Measurements from ENCODE around the gene S100A9.
A peak's percentile ranks its signal among the peaks of the same experiment; 100 is the strongest.

S100A9 gene

GRCh38 chr1:153361480-153362109 is 3.9 kb downstream of the S100A9 start:
- no peak for DNase-seq

- DNase-seq = no peak
Measured at GRCh38 chr1:153362187-153362775, 4.6 kb downstream of the S100A9 start.

- no peak for DNase-seq
Measured at GRCh38 chr1:153363641-153364040, 6.0 kb downstream of the S100A9 start.

- peak in 2 of 4 experiments; percentile 32 to 48 for DNase-seq
Measured at GRCh38 chr1:153364156-153364555, 6.5 kb downstream of the S100A9 start.

- DNase-seq = peak; percentile 58 to 79 (median 70)
Measured at GRCh38 chr1:153364766-153365666, 7.4 kb downstream of the S100A9 start.

GRCh38 chr1:153365696-153366095 is 8.0 kb downstream of the S100A9 start:
- DNase-seq = no peak

- no peak for DNase-seq
Measured at GRCh38 chr1:153366261-153366660, 8.6 kb downstream of the S100A9 start.

- peak in 1 of 4 experiments; percentile 56 for DNase-seq
Measured at GRCh38 chr1:153367090-153367489, 9.4 kb downstream of the S100A9 start.

GRCh38 chr1:153368495-153368894 is 10.8 kb downstream of the S100A9 start:
- DNase-seq = peak in 3 of 4 experiments; percentile 20 to 65 (median 55)

- no peak for DNase-seq
Measured at GRCh38 chr1:153370146-153370545, 12.5 kb downstream of the S100A9 start.

GRCh38 chr1:153371231-153371630 is 13.6 kb downstream of the S100A9 start:
- DNase-seq = no peak

GRCh38 chr1:153372571-153372970 is 14.9 kb downstream of the S100A9 start:
- no peak for DNase-seq

- DNase-seq = peak in 3 of 4 experiments; percentile 45 to 71 (median 54)
Measured at GRCh38 chr1:153374071-153374470, 16.4 kb downstream of the S100A9 start.

GRCh38 chr1:153375511-153375910 is 17.9 kb downstream of the S100A9 start, which contains the start of gene S100A12:
Gene S100A12 (minus strand): TSS chr1:153375621. CDS start chr1:153374592, 1,029 bp downstream.
- peak; percentile 41 to 87 (median 78) for DNase-seq

GRCh38 chr1:153379591-153379990 is 21.9 kb downstream of the S100A9 start:
- no peak for DNase-seq

- no peak for DNase-seq
Measured at GRCh38 chr1:153380711-153381110, 23.1 kb downstream of the S100A9 start.

GRCh38 chr1:153384958-153385580 is 27.4 kb downstream of the S100A9 start:
- DNase-seq = peak; percentile 22 to 73 (median 56)

- DNase-seq = peak; percentile 83 to 93 (median 90)
Measured at GRCh38 chr1:153386500-153386901, 28.8 kb downstream of the S100A9 start.

GRCh38 chr1:153387001-153387400 is 29.3 kb downstream of the S100A9 start:
- no peak for DNase-seq

GRCh38 chr1:153387785-153388184 is 30.1 kb downstream of the S100A9 start:
- DNase-seq = no peak

- DNase-seq = no peak
Measured at GRCh38 chr1:153389401-153389800, 31.7 kb downstream of the S100A9 start.

GRCh38 chr1:153389973-153390879 is 32.6 kb downstream of the S100A9 start:
- DNase-seq = peak in 2 of 4 experiments; percentile 41 to 48
